ENCODE results near the gene UQCRQ. TPM values are rescaled to one million over a fixed set of nuclear protein-coding genes. Genes with fewer than 3 reads are reported as not detected.

The UQCRQ gene
- total RNA-seq, 1 experiment from 2014 or later = 356 TPM

DNA sequence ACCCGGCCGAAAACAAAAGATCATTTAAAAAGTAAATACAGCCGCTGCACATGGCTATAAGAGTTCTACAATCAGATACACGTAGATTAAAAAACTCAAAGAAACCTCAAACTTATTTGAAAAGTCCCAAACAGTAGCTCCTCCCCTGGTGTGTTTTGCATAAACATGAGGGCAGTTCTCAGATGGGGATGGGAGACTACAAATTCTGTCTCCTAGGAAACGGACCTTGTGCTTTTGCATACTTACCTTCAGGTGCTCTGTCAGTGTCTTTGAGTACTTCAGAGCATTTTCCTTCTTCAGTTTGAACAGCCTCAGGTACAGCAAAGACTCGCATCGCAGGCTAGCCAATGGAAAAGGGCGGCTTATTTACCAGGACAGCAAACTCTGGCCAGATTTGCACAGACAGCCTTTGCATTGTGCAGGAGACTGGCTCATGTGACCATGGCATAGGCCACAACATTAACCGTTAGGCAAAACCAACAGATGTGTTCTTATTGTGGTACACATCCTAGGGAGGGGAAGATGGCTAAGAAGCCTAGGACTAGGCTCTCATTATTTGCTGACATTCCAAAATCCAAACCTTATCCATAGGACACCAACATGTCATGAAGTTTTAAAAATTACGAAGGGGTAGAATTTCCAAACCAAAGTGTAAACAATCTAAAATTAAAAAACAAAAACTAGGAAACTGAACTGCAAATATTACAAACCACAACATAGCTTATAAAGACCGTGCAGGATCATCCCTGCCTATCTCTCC is 19.8 kb downstream of the UQCRQ start:
- no peaks in the 10 kb centered on the region for H3K27me3 Mint-ChIP-seq (ENCODE audit: insufficient read depth, unreplicated experiment)
- intact Hi-C loops (cut with micrococcal nuclease; ENCODE audit: unreplicated experiment) = no loop called here
- Histone ChIP-seq H3K27me3 (replicated peaks; ENCODE audit: control insufficient read depth, insufficient read depth, low read length) (no peaks in the 10 kb centered on the region), H3K9me3 (no peaks in the 10 kb centered on the region), H3K36me3 (ENCODE audit: control insufficient read depth, insufficient read depth, low read length) (no peaks in the 10 kb centered on the region), H3K4me1 (no peaks in the 10 kb centered on the region; the same call in 1 of the 2 replicates), H3K4me3 (ENCODE audit: low read depth, low read length) (no peak overlapping the region)
- peak overlapping the region; percentile 25 for H3K27ac Mint-ChIP-seq (ENCODE audit: unreplicated experiment)
- ChIA-PET CTCF (no interaction called here), POLR2A (no interaction called here)
- no peak overlapping the region for H3K4me3 Mint-ChIP-seq (ENCODE audit: unreplicated experiment)
- BruUV-seq (replicated peaks) = no TSS peak
- TF ChIP-seq, protein P1, sequence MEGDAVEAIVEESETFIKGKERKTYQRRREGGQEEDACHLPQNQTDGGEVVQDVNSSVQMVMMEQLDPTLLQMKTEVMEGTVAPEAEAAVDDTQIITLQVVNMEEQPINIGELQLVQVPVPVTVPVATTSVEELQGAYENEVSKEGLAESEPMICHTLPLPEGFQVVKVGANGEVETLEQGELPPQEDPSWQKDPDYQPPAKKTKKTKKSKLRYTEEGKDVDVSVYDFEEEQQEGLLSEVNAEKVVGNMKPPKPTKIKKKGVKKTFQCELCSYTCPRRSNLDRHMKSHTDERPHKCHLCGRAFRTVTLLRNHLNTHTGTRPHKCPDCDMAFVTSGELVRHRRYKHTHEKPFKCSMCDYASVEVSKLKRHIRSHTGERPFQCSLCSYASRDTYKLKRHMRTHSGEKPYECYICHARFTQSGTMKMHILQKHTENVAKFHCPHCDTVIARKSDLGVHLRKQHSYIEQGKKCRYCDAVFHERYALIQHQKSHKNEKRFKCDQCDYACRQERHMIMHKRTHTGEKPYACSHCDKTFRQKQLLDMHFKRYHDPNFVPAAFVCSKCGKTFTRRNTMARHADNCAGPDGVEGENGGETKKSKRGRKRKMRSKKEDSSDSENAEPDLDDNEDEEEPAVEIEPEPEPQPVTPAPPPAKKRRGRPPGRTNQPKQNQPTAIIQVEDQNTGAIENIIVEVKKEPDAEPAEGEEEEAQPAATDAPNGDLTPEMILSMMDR (IDR thresholded peaks at IDR 0.05; ENCODE audit: insufficient read depth in 1 of 2, low read depth in 1 of 2, low read length in 1 of 2, severe bottlenecking in 1 of 2, unreplicated experiment in 1 of 2) = no peak
- no peaks in the 10 kb centered on the region for H3K9me3 Mint-ChIP-seq (ENCODE audit: unreplicated experiment)
- H3K4me1 Mint-ChIP-seq (ENCODE audit: low read depth, unreplicated experiment) = peaks cover 14% of the 10 kb centered on the region
- no peak for DNase-seq
- peaks cover 90% of the 10 kb centered on the region for H3K36me3 Mint-ChIP-seq (ENCODE audit: insufficient read depth, unreplicated experiment)

DNA sequence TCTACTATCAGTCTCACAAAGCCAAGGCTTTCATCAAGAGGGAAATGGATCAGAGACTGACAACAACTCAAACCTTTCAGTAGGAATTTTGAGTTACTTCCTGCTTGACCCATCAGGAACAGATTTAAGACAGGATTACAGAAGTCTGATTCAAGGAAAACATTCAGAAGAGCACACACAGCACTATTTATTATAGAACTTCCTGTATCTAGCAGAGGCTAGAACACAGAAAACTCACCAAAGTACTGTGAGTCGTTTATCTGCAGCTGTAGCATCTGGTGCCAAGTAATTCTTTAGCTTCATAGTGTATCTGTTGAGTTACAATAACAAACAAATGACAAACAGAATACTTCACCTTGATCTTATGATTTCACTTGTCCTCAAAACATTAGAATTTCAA is 20.8 kb downstream of the UQCRQ start:
- H3K36me3 Mint-ChIP-seq (ENCODE audit: insufficient read depth, unreplicated experiment) = peaks cover 88% of the 10 kb centered on the region
- H3K27me3 ChIP-seq (replicated peaks; ENCODE audit: control insufficient read depth, insufficient read depth, low read length) = no peaks in the 10 kb centered on the region
- peaks cover 14% of the 10 kb centered on the region for H3K4me1 Mint-ChIP-seq (ENCODE audit: low read depth, unreplicated experiment)
- H3K4me1 ChIP-seq = no peaks in the 10 kb centered on the region; the same call in 1 of the 2 replicates
- no peaks in the 10 kb centered on the region for H3K9me3 Mint-ChIP-seq (ENCODE audit: unreplicated experiment)
- H3K27ac Mint-ChIP-seq (ENCODE audit: unreplicated experiment) = no peak overlapping the region
- POLR2A ChIA-PET = no interaction called here
- BruUV-seq (replicated peaks) = no TSS peak
- CTCF ChIA-PET = no interaction called here
- H3K36me3 ChIP-seq (ENCODE audit: control insufficient read depth, insufficient read depth, low read length) = 0 out of 2 replicates have a peak, but pooled peaks cover 1% of the 10 kb centered on the region
- H3K9me3 ChIP-seq = no peaks in the 10 kb centered on the region
- H3K4me3 ChIP-seq (ENCODE audit: low read depth, low read length) = no peak overlapping the region
- DNase-seq = no peak
- H3K4me3 Mint-ChIP-seq (ENCODE audit: unreplicated experiment) = no peak overlapping the region
- H3K27me3 Mint-ChIP-seq (ENCODE audit: insufficient read depth, unreplicated experiment) = no peaks in the 10 kb centered on the region
- intact Hi-C loops (cut with micrococcal nuclease; ENCODE audit: unreplicated experiment) = no loop called here
- TF ChIP-seq, protein P1 (IDR thresholded peaks at IDR 0.05; ENCODE audit: insufficient read depth in 1 of 2, low read depth in 1 of 2, low read length in 1 of 2, severe bottlenecking in 1 of 2, unreplicated experiment in 1 of 2) = no peak

DNA sequence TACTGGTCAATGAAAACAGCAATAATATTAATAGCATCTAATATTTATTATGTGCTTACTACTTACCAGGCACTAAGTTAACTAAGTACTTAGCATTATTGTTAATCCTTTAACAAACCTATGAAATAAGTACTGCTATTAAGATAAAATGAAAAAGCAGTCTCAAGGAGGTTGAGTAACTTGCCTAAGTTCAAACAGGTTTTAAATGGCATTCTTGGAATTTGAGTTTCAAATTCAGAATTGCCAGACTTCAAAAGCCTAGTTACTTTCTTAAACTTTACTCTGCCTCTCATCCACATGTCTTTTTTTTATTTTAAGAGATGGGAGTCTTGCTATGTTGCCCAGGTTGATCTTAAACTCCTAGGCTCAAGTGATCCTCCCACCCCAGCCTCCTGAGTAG is 23.1 kb downstream of the UQCRQ start:
- no peaks in the 10 kb centered on the region for H3K27me3 Mint-ChIP-seq (ENCODE audit: insufficient read depth, unreplicated experiment)
- ChIA-PET POLR2A (no interaction called here), CTCF (no interaction called here)
- Histone ChIP-seq H3K4me3 (ENCODE audit: low read depth, low read length) (no peak overlapping the region), H3K9me3 (no peaks in the 10 kb centered on the region), H3K4me1 (no peaks in the 10 kb centered on the region; the same call in 1 of the 2 replicates), H3K36me3 (ENCODE audit: control insufficient read depth, insufficient read depth, low read length) (0 out of 2 replicates have a peak, but pooled peaks cover 1% of the 10 kb centered on the region), H3K27me3 (replicated peaks; ENCODE audit: control insufficient read depth, insufficient read depth, low read length) (no peaks in the 10 kb centered on the region)
- no peaks in the 10 kb centered on the region for H3K9me3 Mint-ChIP-seq (ENCODE audit: unreplicated experiment)
- peaks cover 14% of the 10 kb centered on the region for H3K4me1 Mint-ChIP-seq (ENCODE audit: low read depth, unreplicated experiment)
- BruUV-seq (replicated peaks) = no TSS peak
- intact Hi-C loops (cut with micrococcal nuclease; ENCODE audit: unreplicated experiment) = no loop called here
- H3K4me3 Mint-ChIP-seq (ENCODE audit: unreplicated experiment) = no peak overlapping the region
- H3K36me3 Mint-ChIP-seq (ENCODE audit: insufficient read depth, unreplicated experiment) = peaks cover 86% of the 10 kb centered on the region
- TF ChIP-seq, protein P1 (IDR thresholded peaks at IDR 0.05; ENCODE audit: insufficient read depth in 1 of 2, low read depth in 1 of 2, low read length in 1 of 2, severe bottlenecking in 1 of 2, unreplicated experiment in 1 of 2) = no peak
- no peak overlapping the region for H3K27ac Mint-ChIP-seq (ENCODE audit: unreplicated experiment)
- DNase-seq = no peak

Data from Caco-2 (cell line).